AG09309 (cell line): Measurements from ENCODE around the gene FEZF1.
A peak's percentile ranks its signal among the peaks of the same experiment; 100 is the strongest.

Experiments used
- DNase-seq: peaks from one replicate; pipeline ENCODE4 v3.0.0-alpha.2; 2010; ENCODE audit warnings: low read depth
- H3K4me3 ChIP-seq: 2 replicates; pipeline ENCODE4 v1.5.1; 2011; ENCODE audit warnings: mild to moderate bottlenecking, low read depth, low read length, moderate library complexity; ENCODE audit not compliant: control insufficient read depth
- CTCF ChIP-seq: IDR thresholded peaks from 2 replicates; pipeline ENCODE4 v1.5.1; 2011; ENCODE audit warnings: mild to moderate bottlenecking, low read depth, low read length, inconsistent platforms; ENCODE audit not compliant: insufficient read depth, control insufficient read depth; ENCODE audit errors: missing control alignments

Gene FEZF1

GRCh38 chr7:122310119-122311021, 5.8 kb upstream of the FEZF1 start:
- peak overlapping the region; percentile 40 for H3K4me3 ChIP-seq
- no peak for TF ChIP-seq CTCF
- no peak for DNase-seq

GRCh38 chr7:122309421-122309820, 4.9 kb upstream of the FEZF1 start:
- no peak overlapping the region for H3K4me3 ChIP-seq
- DNase-seq: no peak
- no peak for TF ChIP-seq CTCF

- no peak for TF ChIP-seq CTCF
- no peak overlapping the region for H3K4me3 ChIP-seq
- DNase-seq: no peak
These were observed 2.7 kb upstream of the FEZF1 start for GRCh38 chr7:122307228-122307621.

- TF ChIP-seq CTCF: no peak
- no peak for DNase-seq
- H3K4me3 ChIP-seq: no peak overlapping the region
These were observed 2.0 kb upstream of the FEZF1 start for GRCh38 chr7:122306320-122307227.

- no peak overlapping the region for H3K4me3 ChIP-seq
- no peak for DNase-seq
- TF ChIP-seq CTCF: no peak
These were observed 1.1 kb upstream of the FEZF1 start for GRCh38 chr7:122305475-122306319.

- DNase-seq: no peak
- TF ChIP-seq CTCF: no peak
- H3K4me3 ChIP-seq: no peak overlapping the region
These were observed 459 bp upstream of the FEZF1 start for GRCh38 chr7:122304996-122305421.
